H1 (cell line): ENCODE measurements around the gene POMT2. TPM values are rescaled to one million over a fixed set of nuclear protein-coding genes. Genes with fewer than 3 reads are reported as not detected.

ENCODE experiments used
- CTCF ChIA-PET: fragments of 300-600 bp; sonication (Branson Sonifier 250); formaldehyde crosslinking; loops from one replicate; lab custom pipeline; 2021; ENCODE audit not compliant: partially characterized antibody; lab: Charles Lee
- POLR2A ChIA-PET: fragments of 300-600 bp; sonication (Branson Sonifier 250); formaldehyde crosslinking; loops from one replicate; lab custom pipeline; 2021; ENCODE audit warnings: inconsistent platforms; ENCODE audit not compliant: partially characterized antibody; lab: Charles Lee
- DNase-seq, 2 experiments: peaks; one replicate each; pipeline versions ENCODE4 v3.0.0 to v3.0.0-alpha.2; 2010 to 2022; ENCODE audit warnings: low spot score in 2 of 2, low read depth in 1 of 2, mixed read lengths in 1 of 2
- FAIRE-seq: peaks from 2 replicates; lab custom pipeline; 2011; peaks lifted over from hg19 to GRCh38; lab: Jason Lieb, UNC
- H2AFZ ChIP-seq: 2 replicates; pipeline ENCODE4 v1.8.1; 2012; ENCODE audit warnings: low read length, inconsistent platforms
- H2AK5ac ChIP-seq: 2 replicates; pipeline ENCODE4 v1.6.1; 2013; ENCODE audit warnings: low read depth, low read length
- H2BK120ac ChIP-seq: replicated peaks from 2 replicates; pipeline ENCODE3; 2013; ENCODE audit warnings: low read depth, low read length, inconsistent platforms
- H2BK12ac ChIP-seq: 2 replicates; pipeline ENCODE4 v1.6.1; 2013; ENCODE audit warnings: low read depth, low read length
- H2BK15ac ChIP-seq: 2 replicates; pipeline ENCODE4 v1.6.1; 2013; ENCODE audit warnings: low read length
- H2BK20ac ChIP-seq: 2 replicates; pipeline ENCODE4 v1.6.1; 2013; ENCODE audit warnings: low read length
- H2BK5ac ChIP-seq: 2 replicates; pipeline ENCODE4 v1.6.1; 2013; ENCODE audit warnings: low read depth, low read length
- H3K14ac ChIP-seq: 2 replicates; pipeline ENCODE4 v1.6.1; 2013; ENCODE audit warnings: inconsistent platforms; ENCODE audit not compliant: insufficient read length
- H3K18ac ChIP-seq: 2 replicates; pipeline ENCODE4 v1.6.1; 2013; ENCODE audit warnings: low read length; ENCODE audit errors: extremely low read depth
- H3K23ac ChIP-seq: 2 replicates; pipeline ENCODE4 v1.6.1; 2013; ENCODE audit warnings: inconsistent platforms; ENCODE audit not compliant: insufficient read length
- H3K23me2 ChIP-seq: 2 replicates; pipeline ENCODE4 v1.6.1; 2013; ENCODE audit warnings: low read depth, low read length
- H3K27ac ChIP-seq: 2 replicates; pipeline ENCODE4 v1.6.1; 2011; ENCODE audit warnings: low read depth, low read length, inconsistent platforms
- H3K27me3 ChIP-seq, 4 experiments: replicated peaks in 1 of 4; 1 replicate in 1 of 4; 2 replicates in 3 of 4; pipeline versions ENCODE4 v1.6.1 to v1.8.1; 2011 to 2013; ENCODE audit warnings: low read length in 3 of 4, mild to moderate bottlenecking in 3 of 4, inconsistent platforms in 2 of 4, mixed read lengths in 2 of 4, moderate library complexity in 1 of 4; ENCODE audit not compliant: control insufficient read depth in 3 of 4, insufficient read depth in 3 of 4; ENCODE audit errors: extremely low read depth in 1 of 4
- H3K36me3 ChIP-seq, 4 experiments: 2 replicates each; pipeline versions ENCODE4 v1.6.1 to v1.8.1; 2011 to 2013; ENCODE audit warnings: mild to moderate bottlenecking in 4 of 4, low read length in 3 of 4, moderate library complexity in 2 of 4, control low read depth in 1 of 4, inconsistent platforms in 1 of 4; ENCODE audit not compliant: insufficient read depth in 4 of 4, control insufficient read depth in 2 of 4
- H3K4ac ChIP-seq: replicated peaks from 2 replicates; pipeline ENCODE3; 2013; ENCODE audit warnings: low read length, low read depth, mixed read lengths, inconsistent platforms; ENCODE audit not compliant: insufficient read length
- H3K4me1 ChIP-seq, 4 experiments: replicated peaks in 1 of 4; 1 replicate in 1 of 4; 2 replicates in 3 of 4; pipeline versions ENCODE4 v1.6.1 to v1.8.1; 2011 to 2013; ENCODE audit warnings: low read length in 3 of 4, inconsistent platforms in 2 of 4, mixed read lengths in 1 of 4; ENCODE audit not compliant: insufficient read depth in 4 of 4, control insufficient read depth in 3 of 4
- H3K4me2 ChIP-seq, 2 experiments: 2 replicates each; pipeline versions ENCODE4 v1.6.1 to v1.8.1; 2011 to 2013; ENCODE audit warnings: low read depth in 2 of 2, low read length in 2 of 2, control low read depth in 1 of 2, inconsistent platforms in 1 of 2, mild to moderate bottlenecking in 1 of 2; ENCODE audit not compliant: insufficient read depth in 1 of 2
- H3K4me3 ChIP-seq, 4 experiments: fragments of 200-600, 300-600 bp in 1 of 4; sonication (generic), shearing (Covaris generic), sonication (Bioruptor Twin) in 1 of 4; 2 replicates each; pipeline versions ENCODE4 v1.5.1 to v1.8.1; 2011 to 2016; ENCODE audit warnings: low read length in 4 of 4, low read depth in 3 of 4, control low read depth in 2 of 4, inconsistent platforms in 2 of 4, mild to moderate bottlenecking in 2 of 4, mixed read lengths in 1 of 4, moderate library complexity in 1 of 4; ENCODE audit not compliant: insufficient read depth in 2 of 4; ENCODE audit errors: extremely low read depth in 1 of 4
- H3K56ac ChIP-seq: replicated peaks from 2 replicates; pipeline ENCODE3; 2013; ENCODE audit warnings: low read depth, mild to moderate bottlenecking, mixed read lengths, low read length, inconsistent platforms; ENCODE audit not compliant: insufficient read length
- H3K79me1 ChIP-seq: 2 replicates; pipeline ENCODE4 v1.6.1; 2013; ENCODE audit warnings: low read depth, low read length, control low read depth
- H3K79me2 ChIP-seq, 2 experiments: 2 replicates each; pipeline versions ENCODE4 v1.6.1 to v1.8.1; 2012 to 2013; ENCODE audit warnings: low read length in 2 of 2, mild to moderate bottlenecking in 2 of 2, inconsistent platforms in 1 of 2; ENCODE audit not compliant: insufficient read depth in 2 of 2, control insufficient read depth in 1 of 2
- H3K9ac ChIP-seq, 4 experiments: replicated peaks in 1 of 4; 1 replicate in 1 of 4; 2 replicates in 3 of 4; pipeline versions ENCODE4 v1.6.1 to v1.8.1; 2011 to 2013; ENCODE audit warnings: low read depth in 3 of 4, low read length in 3 of 4, control low read depth in 2 of 4, mild to moderate bottlenecking in 2 of 4, moderate library complexity in 2 of 4, inconsistent platforms in 1 of 4; ENCODE audit errors: extremely low read depth in 1 of 4
- H3K9me3 ChIP-seq, 2 experiments: 2 replicates each; pipeline versions ENCODE4 v1.6.1 to v1.8.1; 2012 to 2013; ENCODE audit warnings: mild to moderate bottlenecking in 2 of 2, moderate library complexity in 2 of 2, control low read depth in 1 of 2, inconsistent platforms in 1 of 2, low read depth in 1 of 2, low read length in 1 of 2, mixed read lengths in 1 of 2; ENCODE audit not compliant: insufficient read depth in 2 of 2
- H4K20me1 ChIP-seq, 2 experiments: replicated peaks in 1 of 2; 2 replicates each; pipeline versions ENCODE3 to v1.8.1; 2011 to 2013; ENCODE audit warnings: inconsistent platforms in 2 of 2, low read length in 2 of 2, mild to moderate bottlenecking in 1 of 2; ENCODE audit not compliant: insufficient read depth in 2 of 2, control insufficient read depth in 1 of 2
- H4K5ac ChIP-seq: 2 replicates; pipeline ENCODE4 v1.6.1; 2013; ENCODE audit warnings: low read length, low read depth, mixed read lengths, inconsistent platforms; ENCODE audit not compliant: insufficient read length
- H4K8ac ChIP-seq: 2 replicates; pipeline ENCODE4 v1.8.0; 2013; ENCODE audit warnings: mild to moderate bottlenecking, moderate library complexity, low read length, inconsistent platforms; ENCODE audit not compliant: insufficient read depth; ENCODE audit errors: extremely low read depth
- H4K91ac ChIP-seq: replicated peaks from 2 replicates; pipeline ENCODE3; 2013; ENCODE audit warnings: low read length, mixed read lengths, inconsistent platforms; ENCODE audit not compliant: insufficient read length
- CREB1 ChIP-seq: IDR thresholded peaks from 2 replicates; pipeline ENCODE4 v1.6.1; 2012; ENCODE audit warnings: inconsistent platforms
- CTBP2 ChIP-seq: IDR thresholded peaks from 2 replicates; pipeline ENCODE4 v1.7.0; 2011; ENCODE audit warnings: borderline replicate concordance, mild to moderate bottlenecking, moderate library complexity, mixed read lengths, low read length; ENCODE audit not compliant: insufficient read depth, insufficient read length
- CTCF ChIP-seq, 3 experiments: IDR thresholded peaks; 1 replicate in 2 of 3; 2 replicates in 1 of 3; pipeline versions ENCODE4 v1.5.1 to v1.6.1; 2011; ENCODE audit warnings: low read length in 3 of 3, mild to moderate bottlenecking in 3 of 3, inconsistent platforms in 2 of 3, low read depth in 1 of 3, moderate library complexity in 1 of 3; ENCODE audit not compliant: insufficient read depth in 1 of 3; ENCODE audit errors: control extremely low read depth in 1 of 3
- FOSL1 ChIP-seq: IDR thresholded peaks from 2 replicates; pipeline ENCODE4 v1.6.1; 2011; ENCODE audit warnings: mild to moderate bottlenecking, low read depth, low read length, moderate library complexity; ENCODE audit not compliant: insufficient read depth
- GABPA ChIP-seq: IDR thresholded peaks from 2 replicates; pipeline ENCODE4 v1.6.1; 2011; ENCODE audit warnings: mild to moderate bottlenecking, low read length, moderate library complexity, borderline replicate concordance; ENCODE audit not compliant: insufficient read depth
- POU5F1 ChIP-seq: IDR thresholded peaks from 2 replicates; pipeline ENCODE4 v1.6.1; 2011; ENCODE audit warnings: low read depth, mild to moderate bottlenecking, low read length, moderate library complexity
- SAP30 ChIP-seq: fragments of 300-600 bp; sonication (generic); IDR thresholded peaks from 2 replicates; pipeline ENCODE4 v1.7.1; 2012; ENCODE audit warnings: low read length, moderate library complexity, mild to moderate bottlenecking, inconsistent platforms; ENCODE audit not compliant: insufficient read depth, insufficient replicate concordance
- SRF ChIP-seq: IDR thresholded peaks from 2 replicates; pipeline ENCODE4 v1.6.1; 2011; ENCODE audit warnings: mild to moderate bottlenecking, low read depth, low read length, moderate library complexity
- USF2 ChIP-seq: IDR thresholded peaks from 2 replicates; pipeline ENCODE4 v1.6.1; 2011; ENCODE audit warnings: low read length, improper control_type of control experiment
- WGBS, 2 experiments: shearing (Covaris generic) in 1 of 2; methylation state at CpG; one replicate each; pipeline versions ENCODE4 v1.1.6 to v1.1.7; 2013 to 2015; ENCODE audit warnings: low lambda C conversion rate in 2 of 2, mixed read lengths in 2 of 2, inconsistent platforms in 1 of 2, low coverage in 1 of 2, missing lambda C conversion rate in 1 of 2; ENCODE audit not compliant: insufficient replicate concordance in 2 of 2, insufficient coverage in 1 of 2, insufficient read length in 1 of 2; ENCODE audit errors: extremely low coverage in 1 of 2, missing lambda C conversion rate in 1 of 2; 5-methylcytosine and 5-hydroxymethylcytosine counted together
- polyA plus RNA-seq, 7 experiments: library from polyadenylated mRNA; depleted of rRNA in 3 of 7; stranded (reverse) in 5 of 7; unstranded in 2 of 7; fragments of >200 nt in 5 of 7; fragments of 200-250 nt in 2 of 7; gene quantifications; 1 replicate in 5 of 7; 2 replicates in 1 of 7; 4 replicates in 1 of 7; pipeline versions ENCODE4 v1.2.1 to v1.2.3, GENCODE V29; 2011 to 2013; ENCODE audit warnings: missing spikeins in 2 of 7, mixed read lengths in 2 of 7
- total RNA-seq: library from RNA; stranded (reverse); fragmentation: NEBNext Ultra II Directional; extraction: Animal tissue kit (Norgen Biotek cat#: 25700); gene quantifications from 2 replicates; pipeline ENCODE4 v1.2.1, GENCODE V29; 2021
- TF ChIP-seq, protein P1 (sequence below): IDR thresholded peaks from 2 replicates; pipeline ENCODE4 v1.6.1; 2012; ENCODE audit warnings: inconsistent platforms

POMT2 gene
- total and polyA plus RNA-seq, 2 of the 8 experiments (the other 6 are each of a cell fraction or from before 2014, with no cell fraction given), result 20.8 to 44.9 TPM

GRCh38 chr14:77251870-77252269 lies 68.8 kb downstream of the POMT2 start:
- no peak overlapping the region for H4K8ac ChIP-seq
- H2BK5ac ChIP-seq, result no peak overlapping the region
- H3K9ac ChIP-seq, result no peak overlapping the region
- H3K56ac ChIP-seq, result no peak overlapping the region
- POLR2A ChIA-PET, result no interaction called here
- no peak overlapping the region for H2BK120ac ChIP-seq
- H3K4me2 ChIP-seq, result no peak overlapping the region
- no peak overlapping the region for H3K27ac ChIP-seq
- no peaks in the 10 kb centered on the region for H3K23me2 ChIP-seq
- no peak overlapping the region for H2BK20ac ChIP-seq
- no peak overlapping the region for H2AFZ ChIP-seq
- FAIRE-seq (no peak), DNase-seq (no peak)
- H3K14ac ChIP-seq, result no peak overlapping the region
- H3K4me1 ChIP-seq, result no peaks in the 10 kb centered on the region
- H3K36me3 ChIP-seq, result no peaks in the 10 kb centered on the region; a peak in 1 of 8 replicates
- no peak overlapping the region for H2AK5ac ChIP-seq
- H4K5ac ChIP-seq, result no peak overlapping the region
- no peak overlapping the region for H3K23ac ChIP-seq
- H3K4ac ChIP-seq, result no peak overlapping the region
- H2BK12ac ChIP-seq, result no peak overlapping the region
- no peaks in the 10 kb centered on the region for H3K79me1 ChIP-seq
- no peaks in the 10 kb centered on the region for H3K79me2 ChIP-seq
- H4K20me1 ChIP-seq, result no peaks in the 10 kb centered on the region
- CTCF ChIA-PET, result interaction anchor here (0.6 to 1.1 kb wide), 4 partner anchors 17 to 94 kb away, joined by 3 to 5 read pairs (median 3); no protein-coding TSS in a partner anchor
- H4K91ac ChIP-seq, result no peak overlapping the region
- no peak overlapping the region for H3K4me3 ChIP-seq
- H3K27me3 ChIP-seq, result no peaks in the 10 kb centered on the region
- H3K9me3 ChIP-seq, result no peaks in the 10 kb centered on the region
- H2BK15ac ChIP-seq, result no peak overlapping the region
- no peak overlapping the region for H3K18ac ChIP-seq
- 90% methylated on average over 11 of the region's 11 CpGs; no CpG with 5 or more reads in 1 of the 2 experiments for WGBS, 2 experiments
- TF ChIP-seq FOSL1 (no peak), SAP30 (no peak), CREB1 (no peak), GABPA (no peak), SRF (no peak), USF2 (no peak), POU5F1 (no peak), CTCF (IDR thresholded peaks at IDR 0.05; ENCODE audit: control extremely low read depth in 1 of 3, insufficient read depth in 1 of 3, low read depth in 1 of 3, low read length in 3 of 3) (no peak), CTBP2 (no peak)
- TF ChIP-seq, protein P1, sequence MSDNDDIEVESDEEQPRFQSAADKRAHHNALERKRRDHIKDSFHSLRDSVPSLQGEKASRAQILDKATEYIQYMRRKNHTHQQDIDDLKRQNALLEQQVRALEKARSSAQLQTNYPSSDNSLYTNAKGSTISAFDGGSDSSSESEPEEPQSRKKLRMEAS, result no peak
